Right ventricle myocardium inferior (tissue), 1 donor: Measurements from ENCODE around the gene CYB5R4. TPM values are rescaled to one million over a fixed set of nuclear protein-coding genes. Genes with fewer than 3 reads are reported as not detected.
A peak's percentile ranks its signal among the peaks of the same experiment; 100 is the strongest.

Experiments
- ATAC-seq: fragments of 200-7000 bp; cut with Tn5 transposase; one replicate; pipeline ENCODE4 v1.9.1; 2020; ENCODE audit warnings: mild to moderate bottlenecking, moderate library complexity
- DNase-seq: peaks from one replicate; pipeline ENCODE4 v3.0.0; 2021; ENCODE audit errors: missing footprints
- intact Hi-C: fragments of 100-400 bp; cut with DNase I; formaldehyde crosslinking; loops from one replicate; pipeline ENCODE4 v1.11.0; 2022
- long read RNA-seq: library from polyadenylated mRNA; unstranded; transcript quantifications from one replicate; pipeline ENCODE4 v2.0.0, GENCODE V29; 2021
- total RNA-seq: library from RNA; stranded (reverse); fragmentation: NEBNext Ultra II Directional; extraction: Animal tissue kit (Norgen Biotek cat#: 25700); gene quantifications from one replicate; pipeline ENCODE4 v1.2.1, GENCODE V29; 2021
- donor health status: DM: no; HTN: yes; CAD: no; lungs with severe emphysema.

CYB5R4 gene
- 15.9 TPM for total RNA-seq
- long read RNA-seq, full-length matches to known transcripts, result 11 of 14 reads
- long read RNA-seq, partial matches to known transcripts, result 1 of 14 reads
- long read RNA-seq, other reads (novel, unspliced or antisense), result 2 of 14 reads

GRCh38 chr6:83859410-83860358 is at the start of gene CYB5R4:
TSS of gene CYB5R4 (plus strand) at chr6:83859689. CDS start at chr6:83859783, 94 bp downstream.
- intact Hi-C loops, result no loop called here
- ATAC-seq (peak; percentile 100), DNase-seq (peak; percentile 96)

GRCh38 chr6:83812595-83812994 is 46.9 kb upstream of the CYB5R4 start:
- no peak for ATAC-seq
- intact Hi-C loops, result no loop called here
- DNase-seq, result no peak

- intact Hi-C loops, result no loop called here
Observed at GRCh38 chr6:83815631-83816272, 43.7 kb upstream of the CYB5R4 start.

GRCh38 chr6:83822629-83823169 is 36.8 kb upstream of the CYB5R4 start:
- DNase-seq, result no peak
- no peak for ATAC-seq
- intact Hi-C loops, result no loop called here

More at GRCh38 chr6:83815631-83816272, 43.7 kb upstream of the CYB5R4 start:
- ATAC-seq, result no peak
- DNase-seq, result no peak

GRCh38 chr6:83824388-83824801 is 35.1 kb upstream of the CYB5R4 start:
- no peak for ATAC-seq
- no peak for DNase-seq
- intact Hi-C loops, result no loop called here

- ATAC-seq, result no peak
- intact Hi-C loops, result no loop called here
Observed at GRCh38 chr6:83824831-83825230, 34.7 kb upstream of the CYB5R4 start.

GRCh38 chr6:83827050-83827449 is 32.4 kb upstream of the CYB5R4 start:
- DNase-seq (no peak), ATAC-seq (no peak)
- intact Hi-C loops, result no loop called here

More at GRCh38 chr6:83824831-83825230, 34.7 kb upstream of the CYB5R4 start:
- no peak for DNase-seq

GRCh38 chr6:83838727-83839126 is 20.8 kb upstream of the CYB5R4 start:
- intact Hi-C loops, result no loop called here
- ATAC-seq (no peak), DNase-seq (no peak)

- ATAC-seq (no peak), DNase-seq (no peak)
- intact Hi-C loops, result no loop called here
Observed at GRCh38 chr6:83844170-83844569, 15.3 kb upstream of the CYB5R4 start.

GRCh38 chr6:83846291-83846690 is 13.2 kb upstream of the CYB5R4 start:
- ATAC-seq (no peak), DNase-seq (no peak)

GRCh38 chr6:83847179-83847578 is 12.3 kb upstream of the CYB5R4 start:
- intact Hi-C loops, result no loop called here
- no peak for ATAC-seq

More at GRCh38 chr6:83846291-83846690, 13.2 kb upstream of the CYB5R4 start:
- intact Hi-C loops, result no loop called here

GRCh38 chr6:83849127-83849526 is 10.4 kb upstream of the CYB5R4 start:
- no peak for DNase-seq
- no peak for ATAC-seq
- intact Hi-C loops, result no loop called here

More at GRCh38 chr6:83847179-83847578, 12.3 kb upstream of the CYB5R4 start:
- DNase-seq, result no peak

- ATAC-seq (no peak), DNase-seq (no peak)
- intact Hi-C loops, result no loop called here
Observed at GRCh38 chr6:83849610-83850009, 9.9 kb upstream of the CYB5R4 start.

- ATAC-seq (no peak), DNase-seq (no peak)
- intact Hi-C loops, result no loop called here
Observed at GRCh38 chr6:83852528-83853177, 6.8 kb upstream of the CYB5R4 start.

- peak; percentile 59 for ATAC-seq
- intact Hi-C loops, result no loop called here
Observed at GRCh38 chr6:83853178-83854000, 6.1 kb upstream of the CYB5R4 start, which contains the start of gene RIPPLY2. TSS of gene RIPPLY2 (plus strand) at chr6:83853360. CDS start at chr6:83853417, 57 bp downstream.

GRCh38 chr6:83854001-83854501 is 5.4 kb upstream of the CYB5R4 start:
- intact Hi-C loops, result no loop called here
- ATAC-seq, result no peak
- DNase-seq, result no peak

More at GRCh38 chr6:83853178-83854000, 6.1 kb upstream of the CYB5R4 start, which contains the start of gene RIPPLY2:
- DNase-seq, result peak; percentile 64

GRCh38 chr6:83854766-83855165 is 4.7 kb upstream of the CYB5R4 start:
- ATAC-seq (no peak), DNase-seq (no peak)
- intact Hi-C loops, result no loop called here

- no peak for ATAC-seq
- DNase-seq, result no peak
- intact Hi-C loops, result no loop called here
Observed at GRCh38 chr6:83860359-83860755, 868 bp downstream of the CYB5R4 start.
